Keratinocyte (primary cell): ENCODE measurements around the gene POU6F2. TPM values are rescaled to one million over a fixed set of nuclear protein-coding genes. Genes with fewer than 3 reads are reported as not detected.
"Not testable (repeated sequence)": the region's sequence is repeated elsewhere in the genome, so short reads cannot be mapped to it uniquely, and the experiment has no call there.

Source experiments
- DNase-seq: peaks from one replicate; pipeline ENCODE4 v3.0.0-alpha.2; 2011; ENCODE audit warnings: low read depth, missing footprints, low spot score
- FAIRE-seq: peaks from 2 replicates; lab custom pipeline; 2011; peaks lifted over from hg19 to GRCh38; lab: Jason Lieb, UNC
- H2AFZ ChIP-seq: 2 replicates; pipeline ENCODE4 v1.6.0; 2012; ENCODE audit warnings: low read length, control low read depth, inconsistent platforms; ENCODE audit not compliant: control insufficient read depth
- H3K27ac ChIP-seq: 2 replicates; pipeline ENCODE4 v1.5.1; 2011; ENCODE audit warnings: low read length; ENCODE audit not compliant: control insufficient read depth, insufficient read depth
- H3K27me3 ChIP-seq: 3 replicates; pipeline ENCODE4 v1.6.0; 2011; ENCODE audit warnings: low read length; ENCODE audit not compliant: control insufficient read depth, insufficient read depth; ENCODE audit errors: extremely low read depth
- H3K36me3 ChIP-seq, 2 experiments: 2 replicates in 1 of 2; 3 replicates in 1 of 2; pipeline ENCODE4 v1.5.1; 2011; ENCODE audit warnings: low read length in 2 of 2, mild to moderate bottlenecking in 1 of 2; ENCODE audit not compliant: control insufficient read depth in 2 of 2, insufficient read depth in 2 of 2; ENCODE audit errors: extremely low read depth in 1 of 2
- H3K4me1 ChIP-seq: 3 replicates; pipeline ENCODE4 v1.5.1; 2011; ENCODE audit warnings: low read length; ENCODE audit not compliant: control insufficient read depth, insufficient read depth; ENCODE audit errors: extremely low read depth
- H3K4me2 ChIP-seq: 3 replicates; pipeline ENCODE4 v1.6.0; 2011; ENCODE audit warnings: low read depth, low read length; ENCODE audit not compliant: control insufficient read depth, insufficient read depth; ENCODE audit errors: extremely low read depth
- H3K4me3 ChIP-seq, 3 experiments: fragments of 200-600 bp in 1 of 3; sonication (generic) in 1 of 3; 2 replicates in 2 of 3; 3 replicates in 1 of 3; pipeline ENCODE4 v1.5.1; 2011 to 2016; ENCODE audit warnings: low read length in 3 of 3, mild to moderate bottlenecking in 3 of 3, control low read depth in 2 of 3, inconsistent platforms in 1 of 3, low read depth in 1 of 3, mixed read lengths in 1 of 3, mixed run types in 1 of 3, moderate library complexity in 1 of 3; ENCODE audit not compliant: control insufficient read depth in 2 of 3, insufficient read depth in 2 of 3; ENCODE audit errors: extremely low read depth in 1 of 3
- H3K79me2 ChIP-seq: 2 replicates; pipeline ENCODE4 v1.6.0; 2012; ENCODE audit warnings: low read length; ENCODE audit not compliant: control insufficient read depth, insufficient read depth
- H3K9ac ChIP-seq: 3 replicates; pipeline ENCODE4 v1.6.0; 2011; ENCODE audit warnings: low read length; ENCODE audit not compliant: control insufficient read depth, insufficient read depth; ENCODE audit errors: extremely low read depth
- H3K9me1 ChIP-seq: 3 replicates; pipeline ENCODE4 v1.6.0; 2011; ENCODE audit warnings: low read length; ENCODE audit not compliant: control insufficient read depth, insufficient read depth; ENCODE audit errors: extremely low read depth
- H3K9me3 ChIP-seq: 2 replicates; pipeline ENCODE4 v1.5.1; 2012; ENCODE audit warnings: low read depth, low read length; ENCODE audit not compliant: control insufficient read depth
- H4K20me1 ChIP-seq: 3 replicates; pipeline ENCODE4 v1.6.0; 2011; ENCODE audit warnings: low read length; ENCODE audit not compliant: control insufficient read depth, insufficient read depth; ENCODE audit errors: extremely low read depth
- CTCF ChIP-seq, 3 experiments: IDR thresholded peaks in 1 of 3; conservative IDR thresholded peaks in 1 of 3; optimal IDR thresholded peaks in 1 of 3; 2 replicates in 2 of 3; 3 replicates in 1 of 3; pipeline versions ENCODE3 to v1.5.1; 2011; ENCODE audit warnings: low read length in 3 of 3, mild to moderate bottlenecking in 3 of 3, moderate library complexity in 2 of 3, control low read depth in 1 of 3, inconsistent platforms in 1 of 3; ENCODE audit not compliant: insufficient read depth in 2 of 3; ENCODE audit errors: extremely low read depth in 1 of 3
- EZH2 ChIP-seq: IDR thresholded peaks from one replicate; pipeline ENCODE4 v1.6.1; 2012; ENCODE audit warnings: inconsistent platforms, mild to moderate bottlenecking, low read length, moderate library complexity
- dilution Hi-C: fragments of 300-500 bp; cut with MboI; formaldehyde crosslinking; loops from one replicate; pipeline ENCODE4 v1.7.0; 2020; ENCODE audit warnings: low sequenced_read_pairs; ENCODE audit not compliant: extremely low pct_ligation_motif_present
- polyA plus RNA-seq, 5 experiments: library from polyadenylated mRNA; depleted of rRNA in 3 of 5; stranded (reverse) in 3 of 5; stranded (forward) in 1 of 5; unstranded in 1 of 5; fragments of >200 nt; gene quantifications; 1 replicate in 1 of 5; 2 replicates in 3 of 5; 3 replicates in 1 of 5; pipeline versions ENCODE4 v1.2.1 to v1.2.3, GENCODE V29; 2011 to 2012; ENCODE audit warnings: missing spikeins in 2 of 5, low read depth in 1 of 5, low replicate concordance in 1 of 5

POU6F2 gene
- polyA plus RNA-seq, 1 donor (not counting 4 experiments of a cell fraction or from before 2014, with no cell fraction given) = not detected

- H4K20me1 ChIP-seq = no peaks in the 10 kb centered on the region
- dilution Hi-C loops = no loop called here
These were observed 346.5 kb downstream of the POU6F2 start for GRCh38 chr7:39324139-39324760.

GRCh38 chr7:39331607-39332006, 353.9 kb downstream of the POU6F2 start:
- H3K9ac ChIP-seq, H3K27ac ChIP-seq, H3K27me3 ChIP-seq, H3K36me3 ChIP-seq, H2AFZ ChIP-seq, H4K20me1 ChIP-seq, H3K4me3 ChIP-seq, H3K4me2 ChIP-seq, H3K9me3 ChIP-seq, H3K9me1 ChIP-seq, H3K4me1 ChIP-seq, FAIRE-seq, dilution Hi-C loops, DNase-seq, H3K79me2 ChIP-seq: not testable (repeated sequence)

More at GRCh38 chr7:39324139-39324760, 346.5 kb downstream of the POU6F2 start:
- Histone ChIP-seq H2AFZ (no peak overlapping the region), H3K27me3 (no peaks in the 10 kb centered on the region), H3K9me3 (no peaks in the 10 kb centered on the region), H3K4me2 (no peak overlapping the region), H3K27ac (no peak overlapping the region), H3K9me1 (no peaks in the 10 kb centered on the region), H3K9ac (no peak overlapping the region), H3K79me2 (no peaks in the 10 kb centered on the region), H3K4me1 (no peaks in the 10 kb centered on the region), H3K4me3 (no peak overlapping the region), H3K36me3 (no peaks in the 10 kb centered on the region)
- no peak for FAIRE-seq
- no peak for DNase-seq
- TF ChIP-seq EZH2 = no peak

GRCh38 chr7:39332142-39332541, 354.4 kb downstream of the POU6F2 start:
- Histone ChIP-seq H3K9ac (no peak overlapping the region), H3K79me2 (no peaks in the 10 kb centered on the region), H3K9me3 (no peaks in the 10 kb centered on the region), H3K27me3 (no peaks in the 10 kb centered on the region), H3K27ac (no peak overlapping the region), H3K9me1 (no peaks in the 10 kb centered on the region), H3K4me3 (no peak overlapping the region), H3K36me3 (no peaks in the 10 kb centered on the region), H4K20me1 (no peaks in the 10 kb centered on the region), H3K4me1 (no peaks in the 10 kb centered on the region), H2AFZ (no peak overlapping the region), H3K4me2 (no peak overlapping the region)
- no peak for DNase-seq
- dilution Hi-C loops = no loop called here
- no peak for FAIRE-seq
- TF ChIP-seq EZH2 = no peak
- no peak for TF ChIP-seq CTCF (optimal IDR thresholded peaks at IDR 0.05 in 1 of 3, IDR thresholded peaks at IDR 0.05 in 1 of 3, conservative IDR thresholded peaks at IDR 0.05 in 1 of 3; ENCODE audit: extremely low read depth in 1 of 3, insufficient read depth in 2 of 3, low read length in 3 of 3)
